AG09309 (cell line): ENCODE data around the gene LRIT2.

ENCODE experiments used
- DNase-seq: peaks from one replicate; pipeline ENCODE4 v3.0.0-alpha.2; 2010; ENCODE audit warnings: low read depth
- H3K4me3 ChIP-seq: 2 replicates; pipeline ENCODE4 v1.5.1; 2011; ENCODE audit warnings: mild to moderate bottlenecking, low read depth, low read length, moderate library complexity; ENCODE audit not compliant: control insufficient read depth
- TF ChIP-seq, protein P1 (sequence below): IDR thresholded peaks from 2 replicates; pipeline ENCODE4 v1.5.1; 2011; ENCODE audit warnings: mild to moderate bottlenecking, low read depth, low read length, inconsistent platforms; ENCODE audit not compliant: insufficient read depth, control insufficient read depth; ENCODE audit errors: missing control alignments

The LRIT2 gene

DNA sequence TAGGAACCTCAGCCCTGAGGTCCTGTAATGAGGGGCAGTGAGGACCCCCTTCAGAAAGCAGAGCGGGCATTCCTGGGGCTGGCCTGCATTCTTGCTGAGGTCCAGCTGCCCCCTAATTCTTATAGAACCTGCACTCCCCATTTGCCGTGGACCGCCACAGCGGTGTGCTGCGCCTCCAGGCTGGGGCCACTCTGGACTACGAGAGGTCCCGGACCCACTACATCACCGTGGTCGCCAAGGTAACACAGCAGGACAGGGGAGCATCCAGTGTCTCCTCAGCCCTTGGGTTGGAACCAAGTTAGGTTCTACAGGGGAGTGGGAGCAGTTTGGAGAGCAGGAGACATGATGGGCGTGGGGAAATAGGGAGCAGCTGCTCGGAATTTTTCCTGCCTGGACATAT lies 23.7 kb downstream of the LRIT2 start:
- TF ChIP-seq, protein P1, sequence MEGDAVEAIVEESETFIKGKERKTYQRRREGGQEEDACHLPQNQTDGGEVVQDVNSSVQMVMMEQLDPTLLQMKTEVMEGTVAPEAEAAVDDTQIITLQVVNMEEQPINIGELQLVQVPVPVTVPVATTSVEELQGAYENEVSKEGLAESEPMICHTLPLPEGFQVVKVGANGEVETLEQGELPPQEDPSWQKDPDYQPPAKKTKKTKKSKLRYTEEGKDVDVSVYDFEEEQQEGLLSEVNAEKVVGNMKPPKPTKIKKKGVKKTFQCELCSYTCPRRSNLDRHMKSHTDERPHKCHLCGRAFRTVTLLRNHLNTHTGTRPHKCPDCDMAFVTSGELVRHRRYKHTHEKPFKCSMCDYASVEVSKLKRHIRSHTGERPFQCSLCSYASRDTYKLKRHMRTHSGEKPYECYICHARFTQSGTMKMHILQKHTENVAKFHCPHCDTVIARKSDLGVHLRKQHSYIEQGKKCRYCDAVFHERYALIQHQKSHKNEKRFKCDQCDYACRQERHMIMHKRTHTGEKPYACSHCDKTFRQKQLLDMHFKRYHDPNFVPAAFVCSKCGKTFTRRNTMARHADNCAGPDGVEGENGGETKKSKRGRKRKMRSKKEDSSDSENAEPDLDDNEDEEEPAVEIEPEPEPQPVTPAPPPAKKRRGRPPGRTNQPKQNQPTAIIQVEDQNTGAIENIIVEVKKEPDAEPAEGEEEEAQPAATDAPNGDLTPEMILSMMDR = no peak
- H3K4me3 ChIP-seq = no peak overlapping the region
- no peak for DNase-seq

- TF ChIP-seq, protein P1 = no peak
Measured at GRCh38 chr10:84201244-84201606, 24.1 kb downstream of the LRIT2 start.

DNA sequence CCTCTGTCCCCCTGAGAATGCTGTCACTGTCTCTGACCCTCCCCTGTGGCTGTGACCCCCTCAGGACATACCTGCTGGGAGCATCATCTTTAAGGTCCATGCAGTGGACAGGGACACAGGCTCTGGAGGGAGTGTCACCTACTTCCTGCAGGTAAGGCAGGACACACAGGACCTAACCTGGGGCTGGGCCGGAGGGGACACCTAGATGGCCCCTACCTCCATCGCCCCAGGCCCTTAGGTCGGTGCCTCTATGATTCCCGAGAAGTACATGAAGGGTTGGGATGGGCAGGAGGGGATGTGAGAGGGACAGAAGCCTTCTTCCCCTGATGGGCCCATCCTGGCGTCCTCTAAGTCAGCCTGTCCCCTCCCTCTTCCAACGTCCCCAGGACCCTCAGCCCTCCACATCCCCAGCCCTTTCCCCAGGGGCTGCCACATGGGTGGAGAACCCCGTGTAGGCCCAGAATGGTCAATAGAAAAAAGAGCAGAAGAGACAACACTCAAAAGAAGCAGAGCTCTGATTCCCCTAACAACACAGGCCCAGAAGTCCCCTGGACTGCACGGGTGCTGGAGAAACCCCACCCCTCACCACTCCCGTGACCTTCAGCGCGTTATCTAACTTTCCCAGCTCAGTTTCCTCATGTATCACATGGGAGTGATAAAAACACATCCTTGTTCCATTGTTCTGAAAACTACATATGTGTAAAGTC lies 24.7 kb downstream of the LRIT2 start:
- DNase-seq = no peak
- TF ChIP-seq, protein P1 = no peak
- no peak overlapping the region for H3K4me3 ChIP-seq

More at GRCh38 chr10:84201244-84201606, 24.1 kb downstream of the LRIT2 start:
- no peak for DNase-seq
- H3K4me3 ChIP-seq = no peak overlapping the region

DNA sequence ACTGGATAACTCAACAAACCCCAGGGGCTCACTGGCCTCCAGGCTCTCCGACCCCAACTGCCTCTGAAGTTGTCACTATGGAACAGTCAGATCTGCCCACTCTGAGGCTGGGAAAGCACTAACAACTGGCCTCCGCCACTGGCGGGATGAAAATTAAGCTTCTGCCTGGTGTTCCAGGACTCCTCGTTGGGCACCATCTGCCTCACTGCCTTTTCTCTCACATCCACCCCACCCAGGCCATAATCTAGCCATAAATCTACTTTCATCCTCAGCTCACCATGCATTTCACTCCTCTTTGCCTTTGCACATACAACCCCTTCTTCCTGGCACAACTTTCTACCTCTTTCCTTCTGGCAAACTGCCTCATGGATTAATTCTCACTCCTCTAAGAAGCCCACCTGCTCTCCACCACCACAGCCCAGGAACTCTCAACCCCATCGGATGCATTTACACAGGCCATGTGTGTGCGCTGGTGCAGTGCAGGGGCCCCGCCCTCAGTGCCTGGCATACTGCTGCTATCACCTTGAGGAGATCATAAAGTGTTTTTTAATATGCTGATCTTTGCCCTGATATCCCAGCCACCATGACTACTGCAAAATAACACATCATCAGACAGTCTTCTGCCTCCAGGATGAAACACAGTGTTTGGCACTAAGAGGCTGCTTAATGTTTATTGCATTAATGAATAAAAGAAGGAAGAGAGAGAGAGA lies 27.0 kb downstream of the LRIT2 start:
- no peak overlapping the region for H3K4me3 ChIP-seq
- TF ChIP-seq, protein P1 = no peak
- DNase-seq = no peak

DNA sequence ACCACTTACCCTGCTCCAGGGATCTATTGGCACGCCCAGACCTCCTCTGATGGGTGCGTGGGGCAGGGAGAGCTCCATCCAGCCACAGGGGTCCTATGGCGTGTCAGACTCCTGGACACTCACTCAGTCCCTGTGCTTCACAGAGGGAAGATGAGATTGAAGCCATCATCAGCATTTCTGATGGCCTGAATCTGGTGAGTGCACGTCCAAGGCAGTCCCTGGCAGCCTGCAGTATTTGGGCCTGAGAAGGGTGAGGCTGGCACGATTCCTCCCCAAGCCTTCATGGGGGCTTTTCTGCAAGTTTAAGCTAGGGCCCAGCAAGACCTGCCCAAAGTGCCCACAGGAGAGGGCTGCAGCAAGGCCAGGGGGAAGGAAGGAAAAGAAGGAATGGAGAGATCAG lies 27.7 kb downstream of the LRIT2 start:
- no peak overlapping the region for H3K4me3 ChIP-seq
- DNase-seq = no peak
- TF ChIP-seq, protein P1 = no peak

DNA sequence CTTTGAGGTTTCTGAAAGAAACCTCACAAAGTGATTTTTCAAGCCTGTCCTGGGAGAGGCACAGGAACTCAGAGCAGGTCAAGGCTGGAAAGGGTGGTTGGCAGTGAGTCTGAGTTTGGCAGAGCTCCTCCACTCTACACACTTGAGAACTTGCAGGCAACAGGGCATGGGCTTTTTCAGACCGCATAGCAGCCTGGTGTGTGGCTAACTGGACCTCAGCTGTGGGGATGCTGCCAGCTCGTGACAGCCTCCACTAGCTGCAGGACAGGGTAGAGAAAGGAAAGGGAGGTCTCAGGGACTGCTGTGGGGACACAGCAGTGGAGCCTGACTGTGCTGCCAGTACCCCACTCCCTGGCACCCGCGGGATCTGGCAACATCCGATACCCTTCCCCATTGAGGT lies 28.4 kb downstream of the LRIT2 start:
- TF ChIP-seq, protein P1 = no peak
- no peak for DNase-seq
- no peak overlapping the region for H3K4me3 ChIP-seq
